ENCODE data around the gene LRWD1. TPM values are rescaled to one million over a fixed set of nuclear protein-coding genes. Genes with fewer than 3 reads are reported as not detected.

Gene LRWD1
- total RNA-seq, 1 experiment from 2014 or later: 39.5 TPM

DNA sequence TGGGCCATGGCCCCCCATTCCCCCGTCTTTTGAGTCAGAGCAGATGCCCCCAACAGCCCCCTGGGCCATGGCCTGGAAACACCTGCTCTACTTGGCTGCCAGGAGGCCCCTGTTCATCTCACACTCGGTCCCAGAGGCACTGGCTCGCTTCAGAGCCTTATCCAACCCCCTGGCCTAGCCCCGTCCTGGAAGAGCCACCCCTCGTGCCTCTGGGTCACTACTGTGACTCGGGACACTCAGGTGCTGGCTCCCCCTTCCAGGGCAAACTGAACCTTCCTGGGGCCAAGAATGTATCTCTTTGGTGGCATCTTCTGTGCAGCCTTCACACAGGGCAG, 7.0 kb downstream of the LRWD1 start (continued):
- TF ChIP-seq, protein P1, sequence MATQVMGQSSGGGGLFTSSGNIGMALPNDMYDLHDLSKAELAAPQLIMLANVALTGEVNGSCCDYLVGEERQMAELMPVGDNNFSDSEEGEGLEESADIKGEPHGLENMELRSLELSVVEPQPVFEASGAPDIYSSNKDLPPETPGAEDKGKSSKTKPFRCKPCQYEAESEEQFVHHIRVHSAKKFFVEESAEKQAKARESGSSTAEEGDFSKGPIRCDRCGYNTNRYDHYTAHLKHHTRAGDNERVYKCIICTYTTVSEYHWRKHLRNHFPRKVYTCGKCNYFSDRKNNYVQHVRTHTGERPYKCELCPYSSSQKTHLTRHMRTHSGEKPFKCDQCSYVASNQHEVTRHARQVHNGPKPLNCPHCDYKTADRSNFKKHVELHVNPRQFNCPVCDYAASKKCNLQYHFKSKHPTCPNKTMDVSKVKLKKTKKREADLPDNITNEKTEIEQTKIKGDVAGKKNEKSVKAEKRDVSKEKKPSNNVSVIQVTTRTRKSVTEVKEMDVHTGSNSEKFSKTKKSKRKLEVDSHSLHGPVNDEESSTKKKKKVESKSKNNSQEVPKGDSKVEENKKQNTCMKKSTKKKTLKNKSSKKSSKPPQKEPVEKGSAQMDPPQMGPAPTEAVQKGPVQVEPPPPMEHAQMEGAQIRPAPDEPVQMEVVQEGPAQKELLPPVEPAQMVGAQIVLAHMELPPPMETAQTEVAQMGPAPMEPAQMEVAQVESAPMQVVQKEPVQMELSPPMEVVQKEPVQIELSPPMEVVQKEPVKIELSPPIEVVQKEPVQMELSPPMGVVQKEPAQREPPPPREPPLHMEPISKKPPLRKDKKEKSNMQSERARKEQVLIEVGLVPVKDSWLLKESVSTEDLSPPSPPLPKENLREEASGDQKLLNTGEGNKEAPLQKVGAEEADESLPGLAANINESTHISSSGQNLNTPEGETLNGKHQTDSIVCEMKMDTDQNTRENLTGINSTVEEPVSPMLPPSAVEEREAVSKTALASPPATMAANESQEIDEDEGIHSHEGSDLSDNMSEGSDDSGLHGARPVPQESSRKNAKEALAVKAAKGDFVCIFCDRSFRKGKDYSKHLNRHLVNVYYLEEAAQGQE (IDR thresholded peaks at IDR 0.05; ENCODE audit: low read depth): no peak

DNA sequence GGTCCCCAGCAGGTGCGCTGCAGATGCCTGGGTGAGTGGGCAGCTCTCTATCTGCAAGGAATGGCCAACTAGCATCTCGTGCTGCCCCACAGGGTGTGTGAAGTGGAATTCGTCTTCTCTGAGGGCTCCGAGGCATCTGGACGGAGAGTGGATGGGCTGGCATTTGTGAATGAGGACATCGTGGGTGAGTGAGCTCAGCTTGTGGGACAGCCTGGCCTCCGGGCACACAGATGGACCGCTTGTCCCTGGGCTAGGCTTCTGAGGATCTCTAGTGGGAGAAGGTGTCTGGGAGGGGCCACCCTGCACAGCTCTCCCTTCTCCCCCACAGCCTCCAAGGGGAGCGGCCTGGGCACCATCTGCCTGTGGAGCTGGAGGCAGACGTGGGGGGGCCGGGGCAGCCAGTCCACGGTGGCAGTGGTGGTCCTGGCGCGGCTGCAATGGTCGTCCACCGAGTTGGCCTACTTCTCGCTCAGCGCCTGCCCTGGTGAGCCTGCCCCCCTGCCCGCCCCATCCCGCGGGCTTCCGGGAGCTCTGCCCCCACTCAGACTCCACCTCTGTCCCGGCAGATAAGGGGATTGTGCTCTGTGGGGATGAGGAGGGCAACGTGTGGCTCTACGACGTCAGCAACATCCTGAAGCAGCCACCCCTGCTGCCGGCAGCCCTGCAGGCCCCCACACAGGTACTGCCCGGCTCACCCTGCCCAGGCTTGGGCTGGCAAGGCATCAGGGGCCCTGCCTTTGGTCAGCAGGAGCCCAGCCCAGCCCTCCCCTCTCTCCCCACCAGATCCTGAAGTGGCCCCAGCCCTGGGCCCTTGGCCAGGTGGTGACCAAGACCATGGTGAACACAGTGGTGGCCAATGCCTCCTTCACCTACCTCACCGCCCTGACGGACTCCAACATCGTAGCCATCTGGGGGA, 7.6 kb downstream of the LRWD1 start:
- Histone ChIP-seq H3K4me3 (replicated peaks in 1 of 2; ENCODE audit: low read depth in 1 of 2, low read length in 2 of 2) (no peak overlapping the region), H3K9ac (ENCODE audit: low read length) (no peak overlapping the region), H3K9me3 (ENCODE audit: control insufficient read depth in 1 of 2, insufficient read depth in 1 of 2, low read depth in 1 of 2, low read length in 2 of 2) (no peaks in the 10 kb centered on the region), H3K9me2 (ENCODE audit: insufficient read depth) (no peaks in the 10 kb centered on the region), H3K4me1 (ENCODE audit: control insufficient read depth in 1 of 2, insufficient read depth in 2 of 2, low read length in 2 of 2) (no peaks in the 10 kb centered on the region), H3K27ac (ENCODE audit: low read depth, low read length) (no peak overlapping the region), H3K79me2 (ENCODE audit: insufficient read depth, low read length) (no peaks in the 10 kb centered on the region), H3K27me3 (ENCODE audit: insufficient read depth, low read length) (no peaks in the 10 kb centered on the region), H3K4me2 (ENCODE audit: low read length) (no peak overlapping the region), H4K20me1 (ENCODE audit: insufficient read depth) (no peaks in the 10 kb centered on the region), H3K36me3 (ENCODE audit: control insufficient read depth in 1 of 2, insufficient read depth in 2 of 2, low read length in 2 of 2) (no peaks in the 10 kb centered on the region; a peak in 2 of 4 replicates), H2AFZ (ENCODE audit: low read depth, low read length, poor library complexity, severe bottlenecking) (no peak overlapping the region)
- POLR2A ChIA-PET: no interaction called here
- intact Hi-C loops (cut with micrococcal nuclease): no loop called here
- DNase-seq (ENCODE audit: low read depth, low spot score): no peak
- RAD21 ChIA-PET (ENCODE audit: low non-redundant PET in 1 of 2, low total read pairs in 2 of 2, uncharacterized antibody in 2 of 2, unreplicated experiment in 2 of 2): interaction anchor here in 1 of 2 experiments (0.6 kb wide), 1 partner anchor 198 kb away, joined by 3 read pairs; no protein-coding TSS in a partner anchor
- TF ChIP-seq POLR2AphosphoS5 (IDR thresholded peaks at IDR 0.05; ENCODE audit: low read depth, low read length): peak; percentile 11; the same call in 1 of the 2 replicates
- TF ChIP-seq SIN3A (IDR thresholded peaks at IDR 0.05; ENCODE audit: low read depth): no peak
- ATAC-seq: peak; percentile 13; the same call in 1 of the 2 replicates
- CTCF ChIA-PET: no interaction called here
- no TSS peak for BruUV-seq (replicated peaks)

Measured in HCT116 (cell line).